K562 (cell line): ENCODE measurements around the gene USH1G. TPM values are rescaled to one million over a fixed set of nuclear protein-coding genes. Genes with fewer than 3 reads are reported as not detected.
A peak's percentile ranks its signal among the peaks of the same experiment; 100 is the strongest.

Source experiments
- ATAC-seq: fragments of 200-7000 bp; cut with Tn5 transposase; 3 replicates; pipeline ENCODE4 v1.9.1; 2020; ENCODE audit warnings: moderate library complexity
- BruUV-seq: library from RNA; stranded (reverse); fragments of 400-500 nt; replicated peaks from 2 replicates; lab custom pipeline; 2021; lab: Mats Ljungman, UMichigan
- CTCF ChIA-PET: fragments of 300-600 bp; formaldehyde crosslinking; extraction: SDS; loops from one replicate; lab custom pipeline; 2021; ENCODE audit warnings: low intra/inter-chr PET ratio; lab: Yijun Ruan, JAX
- POLR2A ChIA-PET: fragments of 300-600, 350-650 bp; sonication (Branson Sonifier 250); formaldehyde crosslinking; extraction: SDS; loops from one replicate; lab custom pipeline; 2021; ENCODE audit warnings: antibody characterized with exemption, inconsistent platforms; lab: Yijun Ruan, JAX
- DNase-seq, 4 experiments: peaks; one replicate each; pipeline versions ENCODE4 v3.0.0 to v3.0.0-alpha.2; 2011 to 2018; ENCODE audit warnings: low spot score in 3 of 4, mixed read lengths in 3 of 4; ENCODE audit errors: extremely low read depth in 1 of 4
- FAIRE-seq: peaks from 2 replicates; lab custom pipeline; 2011; peaks lifted over from hg19 to GRCh38; lab: Jason Lieb, UNC
- H2AFZ ChIP-seq: 2 replicates; pipeline ENCODE4 v1.6.0; 2011; ENCODE audit warnings: low read depth, low read length, control low read depth, inconsistent platforms
- H3K27ac ChIP-seq: fragments of 200-600 bp; 3 replicates; pipeline ENCODE4 v1.8.0; 2011; ENCODE audit warnings: low read depth, mild to moderate bottlenecking, control low read depth, inconsistent platforms, low read length, moderate library complexity, mixed read lengths; ENCODE audit errors: extremely low read depth
- H3K27me3 ChIP-seq, 2 experiments: fragments of 300-600 bp in 1 of 2; 2 replicates in 1 of 2; 3 replicates in 1 of 2; pipeline versions ENCODE4 v1.6.0 to v1.8.0; 2011; ENCODE audit warnings: inconsistent platforms in 2 of 2, low read length in 2 of 2, mild to moderate bottlenecking in 1 of 2, mixed read lengths in 1 of 2, moderate library complexity in 1 of 2; ENCODE audit not compliant: control insufficient read depth in 2 of 2, insufficient read depth in 2 of 2
- H3K36me3 ChIP-seq: fragments of 300-600 bp; 3 replicates; pipeline ENCODE4 v1.8.0; 2011; ENCODE audit warnings: mild to moderate bottlenecking, low read length, inconsistent platforms; ENCODE audit not compliant: control insufficient read depth, insufficient read depth
- H3K4me1 ChIP-seq, 2 experiments: fragments of 200-600 bp in 1 of 2; replicated peaks in 1 of 2; 2 replicates in 1 of 2; 3 replicates in 1 of 2; pipeline versions ENCODE4 v1.5.1 to v1.8.0; 2011; ENCODE audit warnings: inconsistent platforms in 2 of 2, low read length in 2 of 2, mild to moderate bottlenecking in 1 of 2, mixed read lengths in 1 of 2, moderate library complexity in 1 of 2; ENCODE audit not compliant: control insufficient read depth in 2 of 2, insufficient read depth in 2 of 2
- H3K4me2 ChIP-seq: 2 replicates; pipeline ENCODE4 v1.6.1; 2011; ENCODE audit warnings: low read length, control low read depth, inconsistent platforms, mixed read lengths; ENCODE audit not compliant: insufficient read depth
- H3K4me3 ChIP-seq: fragments of 200-600 bp; sonication (generic), shearing (Covaris generic); 2 replicates; pipeline ENCODE4 v1.5.1; 2016; ENCODE audit warnings: control low read depth, inconsistent platforms
- H3K79me2 ChIP-seq: fragments of 200-600 bp; 3 replicates; pipeline ENCODE4 v1.8.0; 2011; ENCODE audit warnings: low read length, inconsistent platforms; ENCODE audit not compliant: control insufficient read depth, insufficient read depth
- H3K9ac ChIP-seq, 2 experiments: 2 replicates each; pipeline versions ENCODE4 v1.6.0 to v1.6.1; 2011; ENCODE audit warnings: low read depth in 2 of 2, low read length in 2 of 2, control low read depth in 1 of 2, inconsistent platforms in 1 of 2, mild to moderate bottlenecking in 1 of 2, mixed read lengths in 1 of 2; ENCODE audit not compliant: insufficient read depth in 1 of 2
- H3K9me1 ChIP-seq: one replicate; pipeline ENCODE4 v1.6.0; 2011; ENCODE audit warnings: inconsistent platforms, mild to moderate bottlenecking, low read length, moderate library complexity; ENCODE audit not compliant: control insufficient read depth, insufficient read depth
- H3K9me3 ChIP-seq: replicated peaks from 2 replicates; pipeline ENCODE4 v1.5.1; 2011; ENCODE audit warnings: low read depth, low read length, inconsistent platforms; ENCODE audit not compliant: control insufficient read depth, insufficient read depth
- H4K20me1 ChIP-seq: replicated peaks from 2 replicates; pipeline ENCODE4 v1.6.1; 2011; ENCODE audit warnings: low read length, inconsistent platforms, mixed read lengths; ENCODE audit not compliant: control insufficient read depth, insufficient read depth
- CTCF ChIP-seq, 3 experiments: IDR thresholded peaks in 2 of 3; conservative IDR thresholded peaks in 1 of 3; 2 replicates each; pipeline ENCODE4 v1.5.1; 2011 to 2012; ENCODE audit warnings: low read length in 3 of 3, mild to moderate bottlenecking in 3 of 3, control low read depth in 2 of 3, improper control_type of control experiment in 1 of 3, inconsistent platforms in 1 of 3, low read depth in 1 of 3, mixed read lengths in 1 of 3, moderate library complexity in 1 of 3; ENCODE audit not compliant: insufficient read depth in 2 of 3
- TRIM24 ChIP-seq, 2 experiments: fragments of 450-650 bp; IDR thresholded peaks; 2 replicates each; pipeline ENCODE4 v1.6.1; 2016
- WGBS: fragments of 100-300 bp; shearing (Covaris generic); methylation state at CpG from one replicate; pipeline ENCODE4 v1.1.6; 2016; ENCODE audit warnings: low coverage, mixed read lengths; ENCODE audit not compliant: insufficient coverage; ENCODE audit errors: missing lambda C conversion rate; 5-methylcytosine and 5-hydroxymethylcytosine counted together
- in situ Hi-C: fragments of 300-500 bp; cut with MboI; formaldehyde crosslinking; loops from 4 replicates; pipeline ENCODE4 v1.15.0; 2018; ENCODE audit warnings: inconsistent platforms, mixed read lengths
- intact Hi-C: fragments of 100-400 bp; cut with micrococcal nuclease; formaldehyde crosslinking; loops from 2 replicates; pipeline ENCODE4 v1.14.2; 2022
- polyA plus RNA-seq, 8 experiments: library from polyadenylated mRNA; depleted of rRNA in 4 of 8; stranded (reverse) in 5 of 8; unstranded in 3 of 8; fragments of >200 nt; fragmentation: Nextera tagmentation in 2 of 8; fragmentation: Illumina TruSeq in 1 of 8; extraction: Ambion mirVana in 2 of 8; extraction: Trizol in 1 of 8; gene quantifications; 2 replicates each; pipeline versions ENCODE4 v1.2.1 to v1.2.3, GENCODE V29; 2011 to 2014; ENCODE audit warnings: inconsistent platforms in 1 of 8, missing spikeins in 1 of 8
- total RNA-seq, 7 experiments: library from RNA; depleted of rRNA in 6 of 7; stranded (reverse); fragments of >200 nt in 6 of 7; fragmentation: Illumina TruSeq in 2 of 7; extraction: Trizol in 2 of 7; gene quantifications; 2 replicates each; pipeline versions ENCODE4 v1.2.1 to v1.2.3, GENCODE V29; 2011 to 2021; ENCODE audit warnings: low replicate concordance in 1 of 7

Gene USH1G
- total and polyA plus RNA-seq, 9 of the 15 experiments (the other 6 are each of a cell fraction or from before 2014, with no cell fraction given): 0.22 to 1.00 (median 0.64) TPM; not detected in 2

GRCh38 chr17:74963656-74964055, 40.6 kb upstream of the USH1G start:
- peaks cover 10 to 43% of the 10 kb centered on the region in 2 experiments; a peak in 4 of 5 replicates for H3K4me1 ChIP-seq
- POLR2A ChIA-PET: interaction anchor here (0.6 to 2.9 kb wide), 7 partner anchors 9 to 120 kb away, joined by 3 to 9 read pairs (median 6); partner anchors contain the start of genes HID1 and MRPL58

More at GRCh38 chr17:74963656-74964055, 40.6 kb upstream of the USH1G start:
- no peaks in the 10 kb centered on the region for H3K27me3 ChIP-seq
- H2AFZ ChIP-seq: no peak overlapping the region
- no peaks in the 10 kb centered on the region for H3K9me1 ChIP-seq
- no peaks in the 10 kb centered on the region for H3K36me3 ChIP-seq
- no peaks in the 10 kb centered on the region for H3K9me3 ChIP-seq
- ATAC-seq (no peak), DNase-seq (no peak), FAIRE-seq (no peak)
- no peaks in the 10 kb centered on the region for H3K79me2 ChIP-seq
- H3K4me3 ChIP-seq: no peak overlapping the region
- H3K4me2 ChIP-seq: no peak overlapping the region
- in situ Hi-C loops (loop anchor here (5.0 kb wide), 1 partner anchor 149 kb away; no protein-coding TSS in a partner anchor), intact Hi-C loops (loop anchor here (5.0 kb wide), 1 partner anchor 149 kb away; no protein-coding TSS in a partner anchor)
- 44% methylated on average over 11 of the region's 12 CpGs for WGBS
- BruUV-seq: no TSS peak
- peak in 2 of 3 experiments; percentile 33 to 38; a peak in 1 of 6 replicates for TF ChIP-seq CTCF (IDR thresholded peaks at IDR 0.05 in 2 of 3, conservative IDR thresholded peaks at IDR 0.05 in 1 of 3; ENCODE audit: insufficient read depth in 2 of 3, low read depth in 1 of 3, low read length in 3 of 3)
- no peak for TF ChIP-seq TRIM24 (IDR thresholded peaks at IDR 0.05)
- CTCF ChIA-PET: interaction anchor here (0.5 kb wide), 1 partner anchor 304 kb away, joined by 3 read pairs; no protein-coding TSS in a partner anchor
- no peaks in the 10 kb centered on the region for H4K20me1 ChIP-seq
- H3K9ac ChIP-seq: peak overlapping the region in 1 of 2 experiments; percentile 50; a peak in 1 of 4 replicates
- no peak overlapping the region for H3K27ac ChIP-seq
